GM19455 (cell line): ENCODE results near the gene SUPT4H1.
"Not testable (repeated sequence)": the region's sequence is repeated elsewhere in the genome, so short reads cannot be mapped to it uniquely, and the experiment has no call there.

ENCODE experiments used
- ATAC-seq: cut with Tn5 transposase; IDR thresholded peaks from one replicate; pipeline ENCODE4 v1.9.1; 2021; ENCODE audit not compliant: unreplicated experiment

Gene SUPT4H1

DNA sequence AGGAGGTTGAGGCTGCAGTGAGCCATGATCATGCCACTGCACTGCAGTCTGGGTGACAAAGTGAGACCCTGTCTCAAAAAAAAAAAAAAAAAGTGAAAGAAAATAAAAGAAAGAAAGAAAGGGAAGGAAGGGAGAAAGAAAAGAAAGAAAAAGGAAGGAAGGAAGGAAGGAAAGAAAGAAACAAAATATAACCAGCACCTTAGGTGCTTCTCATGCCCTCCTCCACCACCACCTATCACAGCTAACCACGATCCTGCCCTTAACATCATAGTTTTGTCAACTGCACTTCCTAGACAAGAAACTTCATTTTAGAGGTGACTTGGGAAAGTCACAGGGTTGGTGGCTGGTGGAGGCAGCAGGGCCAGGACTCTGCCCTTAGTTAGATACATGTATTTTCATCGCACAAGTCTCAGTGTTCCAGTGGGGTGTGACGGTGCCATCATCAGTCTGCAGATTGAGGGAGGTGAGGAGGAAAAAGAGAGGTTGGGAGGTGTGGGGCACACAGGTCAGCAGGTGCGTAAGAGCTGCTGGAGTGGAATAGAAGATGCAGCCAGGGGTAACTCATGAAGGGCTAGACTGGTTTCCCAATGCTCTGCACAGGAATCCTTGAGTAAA, 10.0 kb downstream of the SUPT4H1 start:
- no peak for ATAC-seq

DNA sequence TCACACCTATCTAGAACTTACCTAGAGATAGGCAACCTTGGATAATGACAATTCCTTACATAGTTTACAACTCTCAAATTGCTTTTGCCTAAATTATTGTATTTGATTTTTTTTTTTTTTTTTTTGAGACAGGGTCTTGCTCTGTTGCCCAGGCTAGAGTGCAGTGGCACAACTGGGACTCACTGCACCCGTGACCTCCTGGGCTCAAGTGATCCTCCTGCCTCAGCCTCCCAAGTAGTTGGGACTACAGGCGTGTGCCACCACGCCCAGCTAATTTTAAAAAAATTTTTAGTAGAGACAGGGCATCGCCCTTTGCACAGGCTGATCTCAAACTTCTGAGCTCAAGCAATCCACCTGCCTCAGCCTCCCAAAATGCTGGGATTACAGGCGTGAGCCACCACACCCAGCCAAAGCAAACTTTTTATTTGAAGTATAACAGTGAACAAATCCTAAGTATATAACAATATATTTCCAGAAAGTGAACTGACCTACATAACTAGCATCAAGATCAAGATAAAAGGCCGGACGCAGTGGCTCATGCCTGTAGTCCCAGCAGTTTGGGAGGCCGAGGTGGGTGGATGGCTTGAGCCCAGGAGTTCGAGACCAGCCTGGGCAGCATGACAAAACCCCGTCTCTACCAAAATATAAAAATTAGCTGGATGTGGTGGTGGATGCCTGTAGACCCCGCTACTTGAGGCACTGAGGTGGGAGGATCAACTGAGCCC, 10.7 kb downstream of the SUPT4H1 start:
- not testable (repeated sequence) for ATAC-seq

DNA sequence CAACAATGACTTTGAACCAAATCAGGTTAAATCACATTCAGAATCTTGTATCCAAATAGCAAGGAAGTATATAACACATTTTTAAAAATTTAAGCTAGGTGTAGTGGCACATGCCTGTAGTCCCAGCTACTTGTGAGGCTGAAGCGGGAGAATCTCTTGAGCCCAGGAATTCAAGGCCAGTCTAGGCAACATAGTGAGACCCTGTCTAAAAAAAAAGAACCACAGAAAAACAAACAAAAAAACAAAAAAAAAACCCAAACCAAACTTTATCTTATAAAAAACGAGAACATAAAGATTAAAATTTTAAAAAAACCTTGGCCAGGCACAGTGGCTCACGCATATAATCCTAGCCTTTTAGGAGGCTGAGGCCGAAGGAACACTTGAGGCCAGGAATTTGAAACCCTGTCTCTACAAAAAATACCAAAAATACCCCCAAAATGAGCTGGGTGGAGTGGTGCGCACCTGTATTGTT, 11.6 kb downstream of the SUPT4H1 start:
- no peak for ATAC-seq

DNA sequence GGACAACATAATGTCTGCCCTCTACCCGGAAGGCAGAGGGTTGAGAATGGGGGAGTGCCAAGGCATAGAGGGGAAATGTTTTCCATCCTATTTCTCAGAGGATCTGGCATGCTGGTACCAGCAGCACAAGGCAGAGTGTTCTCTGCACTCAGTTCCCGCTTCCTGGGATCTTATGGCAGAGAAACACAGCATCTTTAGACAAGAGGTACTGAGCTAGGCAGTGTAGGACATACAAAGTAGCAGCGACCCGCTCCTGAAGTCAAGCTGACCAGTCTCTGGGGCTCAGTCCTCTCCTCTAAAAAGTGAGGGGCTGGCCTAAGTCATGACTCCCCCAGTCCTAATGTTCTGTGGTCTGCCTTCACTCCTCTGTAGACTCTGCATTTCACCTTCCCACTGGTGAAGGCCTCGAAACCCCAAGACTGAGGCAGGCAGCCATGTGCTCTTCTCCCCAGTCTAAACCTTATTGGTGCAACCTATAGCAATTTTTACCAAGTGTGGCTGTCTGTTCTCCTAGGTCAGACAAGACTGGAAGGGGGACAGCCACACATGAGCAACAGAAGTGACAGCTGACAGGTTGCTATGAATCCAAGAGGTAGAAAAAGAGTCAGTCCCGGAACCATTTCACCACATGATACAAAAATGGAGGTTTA, 12.1 kb downstream of the SUPT4H1 start:
- no peak for ATAC-seq

DNA sequence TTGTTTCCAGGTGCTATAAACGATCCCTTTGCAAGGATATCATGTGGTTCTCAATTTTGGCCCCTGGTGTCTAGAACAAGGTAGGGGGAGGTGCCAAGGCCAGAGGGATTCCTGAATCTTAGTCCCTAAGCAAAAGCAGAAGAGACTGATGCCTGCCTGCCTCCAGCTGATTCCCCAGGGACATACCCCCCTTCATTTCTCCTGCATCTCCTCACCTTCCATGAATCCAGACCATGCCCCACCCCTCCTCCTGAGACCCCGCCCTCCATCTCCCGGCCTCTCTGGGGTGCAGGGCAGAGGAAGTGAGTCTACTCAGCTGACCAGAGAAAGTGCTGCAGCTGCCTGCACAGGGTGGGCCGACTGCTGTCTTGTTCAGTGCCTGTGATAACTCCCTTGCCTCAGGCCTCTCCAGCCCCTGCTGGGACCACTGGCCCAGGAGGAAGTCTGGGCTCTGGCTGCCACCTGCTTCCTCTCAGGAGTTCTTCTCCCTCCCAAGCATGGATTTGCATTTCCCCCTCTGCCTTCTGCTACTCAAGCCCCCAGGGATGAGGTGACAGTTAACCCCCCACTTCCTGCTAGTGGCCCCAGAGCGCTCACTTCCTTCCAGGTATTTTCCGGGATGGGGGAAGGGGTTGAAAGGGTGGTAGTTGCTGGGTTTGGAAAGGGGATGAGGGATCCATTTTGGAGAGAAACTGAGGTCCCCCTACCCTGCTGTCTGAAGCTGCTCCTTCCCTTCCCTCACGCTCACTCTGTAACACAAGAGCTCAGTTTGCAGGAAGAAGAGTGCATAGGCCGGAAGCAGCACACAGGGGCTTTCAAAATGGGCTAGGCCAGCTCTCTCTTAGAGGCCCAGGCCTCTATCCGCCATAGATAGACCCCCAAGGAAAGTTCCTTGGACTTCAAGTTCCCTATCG, 12.9 kb downstream of the SUPT4H1 start:
- ATAC-seq: no peak

DNA sequence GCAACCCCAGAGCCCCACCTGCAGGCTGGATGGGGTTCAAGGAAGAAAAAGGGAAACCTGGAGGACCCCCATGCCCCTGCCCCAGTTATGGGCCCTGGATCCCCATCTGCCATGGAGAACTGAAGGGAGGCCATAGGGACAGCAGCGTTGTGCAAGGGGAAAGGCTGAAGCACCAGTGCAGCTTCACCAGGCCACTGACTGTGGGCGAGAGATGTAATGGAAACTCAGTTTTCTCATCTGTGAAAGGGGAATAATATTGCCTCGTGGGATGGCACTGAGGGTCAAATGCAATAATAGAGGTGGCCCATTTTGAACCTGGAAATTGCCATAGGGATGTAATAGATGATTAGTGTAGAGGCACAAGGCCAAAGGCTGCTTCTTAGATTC, 13.6 kb downstream of the SUPT4H1 start:
- peak; percentile 0 for ATAC-seq

DNA sequence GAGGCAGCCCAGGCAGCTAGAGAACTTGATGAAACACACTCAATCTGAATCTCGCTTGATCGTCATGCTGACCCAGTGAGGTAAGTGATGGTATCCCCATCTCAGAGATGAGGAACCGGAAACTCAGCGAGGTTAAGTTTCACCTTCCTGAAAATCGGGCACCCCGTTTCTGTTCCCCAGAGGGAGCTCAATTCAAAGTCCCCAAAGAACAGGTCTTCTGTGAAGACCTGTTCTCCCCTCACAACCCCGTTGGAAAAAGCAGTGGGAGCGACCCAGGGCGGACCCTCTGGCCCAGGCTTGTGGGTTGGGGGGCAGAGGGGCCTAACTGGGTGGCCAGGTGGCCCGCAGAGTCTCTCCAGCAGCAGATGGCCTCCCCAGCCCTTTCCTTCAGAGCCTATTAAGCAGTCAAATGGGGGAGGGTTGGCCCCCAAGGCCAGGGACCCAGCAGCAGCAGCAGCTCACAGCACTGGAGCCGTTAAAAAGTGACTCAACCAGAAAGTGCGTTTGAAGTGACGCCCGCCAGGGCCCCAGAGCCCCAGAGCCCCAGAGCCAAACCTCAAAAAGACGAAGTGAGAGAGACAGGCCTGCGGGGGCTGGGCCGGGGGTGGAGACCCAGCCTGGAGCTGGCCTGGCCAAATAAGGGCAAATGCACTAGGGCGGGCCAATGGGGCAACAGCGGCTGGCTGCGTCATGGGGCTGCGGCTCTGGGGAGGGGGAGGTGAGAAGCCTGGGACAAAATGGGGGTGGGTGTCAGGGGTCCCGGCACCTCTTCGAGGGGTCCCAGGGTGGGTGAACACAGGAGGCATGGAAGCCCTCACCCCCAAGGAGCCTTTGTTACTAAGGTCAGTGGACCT, 14.2 kb downstream of the SUPT4H1 start:
- ATAC-seq: peak; percentile 64

DNA sequence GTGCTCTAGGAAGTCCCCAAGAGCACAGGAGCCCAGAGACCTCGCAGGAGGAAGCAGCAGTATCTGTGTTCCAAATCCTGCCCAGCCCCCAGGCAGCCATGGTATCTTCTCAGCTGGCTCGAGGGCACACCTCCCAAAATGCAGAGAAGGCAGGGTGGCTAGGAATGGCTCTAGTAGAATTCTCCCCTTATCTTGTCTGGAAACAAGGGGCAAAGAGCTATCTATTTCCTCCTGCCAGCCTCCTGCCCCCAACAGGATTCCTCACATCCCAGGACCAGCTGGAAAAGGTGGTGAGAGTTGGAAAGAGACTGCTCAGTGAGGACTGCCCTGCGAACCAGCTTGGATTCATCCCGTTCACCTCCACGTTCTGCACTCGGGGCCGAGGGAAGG, 14.8 kb downstream of the SUPT4H1 start:
- no peak for ATAC-seq

DNA sequence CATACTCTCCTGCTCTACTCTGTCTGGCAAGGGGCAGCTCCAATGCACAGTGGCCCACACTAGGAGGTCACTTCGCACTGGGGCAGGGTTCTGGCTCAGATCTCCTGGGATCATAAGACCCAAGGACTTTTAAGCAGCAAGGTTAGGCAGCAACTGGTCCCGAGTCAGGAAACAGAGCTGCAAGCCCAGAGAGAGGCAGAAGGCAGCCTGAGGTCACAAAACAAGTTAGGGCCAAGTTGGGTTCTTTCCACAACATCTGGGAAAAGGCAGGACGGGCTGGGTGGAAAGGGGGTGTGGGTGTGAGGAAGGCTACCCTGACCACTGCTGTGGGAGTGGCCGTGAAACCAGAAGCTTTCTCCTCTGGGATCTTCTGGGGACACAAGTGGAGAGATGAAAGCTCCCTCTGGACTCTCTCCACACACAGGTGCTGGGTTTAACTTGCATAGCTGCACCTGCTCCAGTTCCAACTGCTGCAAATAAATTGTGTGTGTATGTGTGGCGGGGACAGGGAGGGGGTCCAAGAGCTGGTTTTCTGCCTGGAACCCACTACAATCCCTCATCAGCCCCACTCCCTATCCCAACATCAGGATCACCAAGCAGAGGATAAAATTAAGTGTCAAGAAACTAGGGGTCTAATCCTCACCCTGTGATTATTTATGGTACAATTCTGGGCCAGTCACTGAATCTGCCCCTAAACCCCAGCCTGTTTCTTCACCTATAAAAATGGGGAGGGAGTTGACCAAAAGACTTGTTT, 15.4 kb downstream of the SUPT4H1 start:
- no peak for ATAC-seq

DNA sequence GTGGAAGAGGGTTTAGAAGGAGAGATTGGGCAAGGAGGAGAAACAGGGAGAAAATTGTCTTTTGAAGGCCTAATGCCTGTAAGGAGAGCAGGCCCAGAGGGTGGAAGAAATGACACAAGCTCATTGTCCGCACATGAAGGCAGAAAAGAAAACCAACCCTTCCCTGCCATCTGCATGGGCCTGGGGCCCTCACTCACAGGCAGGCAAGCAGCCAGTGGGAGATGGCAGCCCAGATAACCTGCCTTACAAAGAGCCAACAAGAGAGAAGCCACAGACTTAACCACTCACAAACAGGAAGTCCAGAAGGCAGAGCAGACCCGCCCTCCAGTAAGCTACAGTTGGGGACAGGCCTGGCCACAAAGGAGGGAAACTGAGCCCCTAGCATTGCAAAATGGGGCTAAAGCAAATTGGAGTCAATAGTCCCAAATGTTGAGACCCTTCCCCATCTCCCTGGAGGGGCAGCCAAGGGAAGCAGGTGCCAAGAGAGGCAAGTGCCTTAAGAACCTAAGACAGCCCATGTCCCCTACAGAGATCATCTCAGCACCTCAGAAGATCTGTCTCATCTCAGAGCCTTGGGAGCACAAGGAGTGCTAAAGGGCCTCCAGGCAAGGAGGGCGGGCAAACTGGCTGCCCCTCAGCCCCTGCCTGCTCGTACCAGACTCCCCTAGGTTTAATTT, 16.1 kb downstream of the SUPT4H1 start:
- ATAC-seq: no peak

DNA sequence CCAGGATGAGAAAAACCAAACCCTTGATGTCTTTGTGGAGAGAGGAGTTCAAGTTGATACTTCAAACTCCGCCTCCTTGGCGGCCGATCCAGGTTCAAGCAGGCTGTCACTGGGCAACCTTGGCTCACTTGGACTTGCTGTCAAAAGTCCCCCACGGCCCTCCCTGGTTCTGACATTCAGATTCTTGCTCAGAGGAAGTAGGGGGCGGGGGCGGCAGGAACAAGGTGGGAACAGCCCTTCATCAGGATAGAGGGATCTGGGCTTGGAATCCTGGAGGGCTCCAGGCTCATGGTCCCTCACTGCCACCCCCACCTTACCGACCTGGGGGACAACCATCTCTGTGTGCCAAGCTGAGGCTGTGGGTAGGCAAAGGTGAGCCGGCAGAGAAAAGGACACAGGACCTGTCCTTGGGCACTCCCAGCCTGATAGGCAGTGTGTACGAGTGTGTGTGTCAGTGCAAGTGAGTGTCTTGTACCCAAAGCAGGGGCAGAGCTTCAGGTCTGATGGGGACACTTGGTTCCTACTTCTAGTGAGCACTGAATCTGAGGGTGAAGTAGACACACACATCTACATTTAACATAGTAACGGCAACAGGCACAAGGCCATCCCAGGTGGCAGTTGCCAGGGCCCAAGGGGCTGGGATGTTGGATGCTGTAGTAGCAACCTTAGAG, 16.8 kb downstream of the SUPT4H1 start:
- ATAC-seq: no peak

DNA sequence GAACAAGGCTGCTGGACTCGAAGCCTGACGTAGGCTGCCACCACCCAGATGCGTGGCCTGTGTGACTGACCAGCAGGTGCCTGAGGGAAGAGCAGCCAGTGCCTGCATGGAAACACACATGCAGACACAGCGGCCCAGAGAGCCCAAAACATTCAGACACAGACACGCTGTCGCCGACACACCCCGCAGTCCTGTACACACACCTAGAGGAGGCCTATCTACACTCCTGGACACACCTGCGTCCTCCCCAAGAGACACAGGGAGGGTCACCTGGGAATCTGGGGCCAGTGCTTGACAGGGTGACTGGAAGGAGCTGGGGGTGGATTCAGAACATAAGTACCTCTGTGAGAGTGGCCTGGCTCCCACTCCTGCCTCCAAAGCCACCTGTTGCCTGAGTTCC, 17.3 kb downstream of the SUPT4H1 start:
- ATAC-seq: no peak

DNA sequence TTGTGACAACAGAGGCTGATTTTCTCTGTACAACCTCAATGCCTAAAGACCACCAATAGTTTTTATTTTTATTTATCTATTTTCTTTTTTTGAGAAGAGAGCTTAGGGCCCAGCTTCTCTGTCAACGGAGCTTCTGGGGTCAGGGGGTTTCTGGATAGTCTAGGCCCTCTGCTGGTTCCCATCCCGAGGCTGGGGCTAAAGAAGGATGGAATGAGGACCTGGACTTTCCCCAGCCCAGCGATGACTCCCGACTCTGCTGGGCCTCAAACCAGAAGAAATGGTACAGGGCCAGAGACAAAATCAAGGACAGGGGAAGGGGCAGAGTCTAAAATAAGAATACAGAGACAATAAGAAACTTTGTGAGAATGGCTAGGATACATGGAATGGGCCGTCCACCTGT, 17.7 kb downstream of the SUPT4H1 start:
- no peak for ATAC-seq

DNA sequence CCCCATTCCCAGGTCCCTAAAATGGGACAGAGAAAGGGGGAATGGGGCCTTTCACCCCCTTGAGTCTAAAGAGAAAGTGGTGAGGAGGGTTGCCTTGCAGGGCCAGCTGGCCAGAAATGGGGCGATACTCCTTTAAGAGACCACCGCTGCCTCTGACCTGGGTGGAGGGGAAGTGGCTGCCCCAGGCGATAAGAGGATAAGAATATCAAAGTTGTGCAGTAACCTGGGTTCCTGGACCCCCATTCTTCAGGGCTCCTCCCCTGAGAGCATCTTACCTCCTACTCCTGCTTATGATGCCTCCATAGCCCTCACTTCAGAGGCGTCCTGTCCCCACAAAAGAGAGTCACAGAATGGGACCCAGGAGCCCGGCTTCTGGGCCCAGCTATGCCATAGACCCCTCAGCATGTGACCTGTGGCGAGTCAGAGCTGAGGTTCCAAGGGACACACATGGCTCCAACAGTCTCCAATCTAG, 18.2 kb downstream of the SUPT4H1 start:
- ATAC-seq: no peak

DNA sequence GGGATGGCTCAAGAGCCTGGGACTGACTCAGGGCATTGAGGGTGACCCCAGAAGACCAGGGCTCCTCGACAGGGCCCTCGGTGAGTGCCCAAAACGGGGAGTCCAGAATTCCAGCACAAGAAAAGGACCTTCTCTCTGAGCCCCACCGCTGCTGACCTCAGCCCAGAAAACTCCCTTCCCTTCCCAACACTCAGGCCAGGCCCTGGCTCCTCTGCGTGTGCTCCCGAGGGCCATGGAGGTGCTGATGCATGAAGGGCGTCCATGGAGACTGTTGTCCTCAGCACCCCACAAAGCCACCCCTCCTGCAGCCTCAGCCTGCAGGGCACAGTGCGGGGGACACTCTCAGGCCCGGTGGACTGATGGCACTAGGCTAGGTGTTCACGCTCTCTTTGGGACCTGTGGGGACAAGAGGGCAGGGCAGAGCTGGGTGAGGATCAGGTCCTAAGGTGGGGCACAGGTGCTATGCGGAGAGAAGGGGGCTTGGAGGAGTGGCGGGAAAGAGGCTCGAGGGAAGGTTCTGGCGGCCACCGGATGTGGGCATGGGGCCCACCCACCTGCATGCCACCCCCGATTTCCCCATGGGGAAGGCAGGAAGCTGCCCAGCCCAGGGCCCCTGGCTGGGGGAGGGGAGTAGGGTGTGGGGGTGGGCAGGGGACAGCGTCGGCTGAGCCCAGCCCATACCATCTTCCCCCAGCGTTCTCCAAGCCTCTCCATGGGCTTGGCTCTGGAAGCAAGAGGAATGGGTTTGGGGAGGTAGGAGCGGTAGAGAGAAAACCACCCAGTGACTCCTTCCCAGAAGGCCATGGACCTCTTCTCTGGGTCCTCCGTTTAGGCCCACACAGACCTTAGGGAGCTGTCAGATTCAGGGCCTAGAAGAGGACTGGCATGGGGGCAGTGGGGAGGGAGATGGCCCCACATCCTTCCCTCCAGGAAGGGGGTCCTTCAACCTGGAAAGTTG, 18.9 kb downstream of the SUPT4H1 start:
- no peak for ATAC-seq

DNA sequence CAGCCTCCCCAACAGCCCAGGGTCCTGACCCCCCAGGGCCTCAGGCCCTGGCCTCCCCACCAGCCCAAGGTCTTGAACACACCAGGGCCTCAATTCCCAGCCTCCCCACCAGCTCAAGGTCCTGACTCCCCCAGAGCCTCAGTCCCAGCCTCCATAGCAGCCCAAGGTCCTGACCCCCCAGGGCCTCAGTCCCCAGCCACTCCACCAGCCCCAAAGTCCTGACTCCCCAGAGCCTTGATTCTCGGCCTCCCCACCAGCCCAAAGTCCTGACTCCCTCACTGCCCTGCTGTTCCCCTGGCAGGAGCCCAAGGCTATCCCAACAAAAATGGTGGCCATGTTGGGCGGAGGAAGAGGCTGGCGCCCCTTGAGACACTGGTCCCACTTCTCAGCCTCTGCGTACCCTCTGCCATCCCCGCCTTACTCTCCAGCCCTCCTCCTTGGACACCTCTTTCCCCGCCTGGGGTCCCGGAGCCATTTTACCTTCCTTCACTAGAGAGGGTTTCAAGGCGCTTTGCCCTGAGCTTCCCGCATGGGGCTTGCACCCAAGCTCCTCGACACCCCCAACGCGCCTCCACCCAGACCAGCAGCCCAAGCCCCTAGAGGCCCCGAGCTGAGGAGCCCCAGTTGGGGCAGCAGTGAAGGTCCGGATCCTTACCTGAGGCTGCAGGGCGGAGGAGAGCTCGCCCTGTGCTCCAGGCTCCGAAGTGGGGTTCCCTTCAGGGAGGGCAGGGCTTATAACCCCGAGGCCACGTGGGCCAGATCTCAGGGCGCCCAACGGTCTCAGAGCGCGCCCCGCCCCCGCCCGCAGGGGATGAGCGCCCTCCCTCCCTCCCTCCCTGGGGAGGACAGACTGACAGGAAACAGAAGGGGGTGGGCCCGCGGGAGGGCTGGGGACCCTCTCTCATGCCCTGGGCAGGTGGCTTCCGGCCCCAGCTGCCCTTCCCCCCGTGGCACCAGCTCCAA, 19.9 kb downstream of the SUPT4H1 start:
- ATAC-seq: no peak
